IPS-18a (cell line): ENCODE data around the gene NOXO1.
"Not testable (repeated sequence)": the region's sequence is repeated elsewhere in the genome, so short reads cannot be mapped to it uniquely, and the experiment has no call there.

Experiments used
- H3K27ac ChIP-seq: one replicate; pipeline ENCODE4 v1.5.1; 2013; ENCODE audit warnings: low read length
- H3K27me3 ChIP-seq: one replicate; pipeline ENCODE4 v1.6.1; 2013; ENCODE audit warnings: mild to moderate bottlenecking, low read length; ENCODE audit not compliant: control insufficient read depth, insufficient read depth
- H3K36me3 ChIP-seq: one replicate; pipeline ENCODE4 v1.6.1; 2013; ENCODE audit warnings: low read depth, low read length; ENCODE audit not compliant: control insufficient read depth
- H3K4me1 ChIP-seq: one replicate; pipeline ENCODE4 v1.6.1; 2013; ENCODE audit warnings: low read depth, low read length; ENCODE audit not compliant: control insufficient read depth
- H3K4me3 ChIP-seq: one replicate; pipeline ENCODE4 v1.5.1; 2013; ENCODE audit warnings: low read length
- H3K9ac ChIP-seq: one replicate; pipeline ENCODE4 v1.6.1; 2013; ENCODE audit warnings: mild to moderate bottlenecking, low read length, moderate library complexity
- H3K9me3 ChIP-seq: one replicate; pipeline ENCODE4 v1.6.1; 2013; ENCODE audit warnings: low read depth, low read length; ENCODE audit not compliant: control insufficient read depth

Gene NOXO1

GRCh38 chr16:1972490-1972877 is 8.8 kb downstream of the NOXO1 start:
- Histone ChIP-seq H3K9ac (peak overlapping the region; percentile 70), H3K36me3 (peaks cover 28% of the 10 kb centered on the region), H3K9me3 (no peaks in the 10 kb centered on the region), H3K4me3 (peak overlapping the region; percentile 71), H3K4me1 (no peaks in the 10 kb centered on the region), H3K27ac (no peak overlapping the region), H3K27me3 (no peaks in the 10 kb centered on the region)

- Histone ChIP-seq H3K27ac (peak within 1 kb of the TSS; percentile 25), H3K9me3 (no peaks in the 10 kb centered on the region), H3K27me3 (no peaks in the 10 kb centered on the region), H3K9ac (peak within 1 kb of the TSS; percentile 70), H3K4me1 (no peaks in the 10 kb centered on the region), H3K36me3 (peaks cover 26% of the 10 kb centered on the region), H3K4me3 (peak within 1 kb of the TSS; percentile 71)
Observed at GRCh38 chr16:1971796-1972489, 9.3 kb downstream of the NOXO1 start, which contains the start of gene TBL3. Gene TBL3, plus strand, starts transcription at chr16:1972053. Its CDS starts 112 bp downstream, at chr16:1972165.

- no peaks in the 10 kb centered on the region for H3K9me3 ChIP-seq
- no peak overlapping the region for H3K27ac ChIP-seq
- H3K9ac ChIP-seq: no peak overlapping the region
- no peaks in the 10 kb centered on the region for H3K27me3 ChIP-seq
- no peaks in the 10 kb centered on the region for H3K4me1 ChIP-seq
- H3K4me3 ChIP-seq: no peak overlapping the region
- peaks cover 8% of the 10 kb centered on the region for H3K36me3 ChIP-seq
Observed at GRCh38 chr16:1968146-1968953, 12.9 kb downstream of the NOXO1 start.

GRCh38 chr16:1966460-1966859 is 14.8 kb downstream of the NOXO1 start, which contains the start of gene RNF151:
Gene RNF151, plus strand, starts transcription at chr16:1966856. Its CDS starts 26 bp downstream, at chr16:1966882.
- Histone ChIP-seq H3K27ac (no peak within 1 kb of the TSS), H3K4me3 (peak within 1 kb of the TSS; percentile 80), H3K27me3 (no peaks in the 10 kb centered on the region), H3K9me3 (no peaks in the 10 kb centered on the region), H3K9ac (peak within 1 kb of the TSS; percentile 91), H3K4me1 (peaks cover 4% of the 10 kb centered on the region), H3K36me3 (peaks cover 26% of the 10 kb centered on the region)

GRCh38 chr16:1965396-1966001 is 15.8 kb downstream of the NOXO1 start:
- no peak overlapping the region for H3K27ac ChIP-seq
- H3K9ac ChIP-seq: peak overlapping the region; percentile 91
- peaks cover 10% of the 10 kb centered on the region for H3K4me1 ChIP-seq
- H3K4me3 ChIP-seq: peak overlapping the region; percentile 80
- no peaks in the 10 kb centered on the region for H3K9me3 ChIP-seq
- no peaks in the 10 kb centered on the region for H3K27me3 ChIP-seq
- H3K36me3 ChIP-seq: peaks cover 30% of the 10 kb centered on the region

- H3K9ac ChIP-seq: peak within 1 kb of the TSS; percentile 91
- no peaks in the 10 kb centered on the region for H3K9me3 ChIP-seq
- H3K4me1 ChIP-seq: peaks cover 10% of the 10 kb centered on the region
- peak within 1 kb of the TSS; percentile 80 for H3K4me3 ChIP-seq
- H3K36me3 ChIP-seq: peaks cover 30% of the 10 kb centered on the region
- no peaks in the 10 kb centered on the region for H3K27me3 ChIP-seq
- peak within 1 kb of the TSS; percentile 3 for H3K27ac ChIP-seq
Observed at GRCh38 chr16:1964506-1965395, 16.5 kb downstream of the NOXO1 start, which contains the start of gene RPS2. Gene RPS2, minus strand, starts transcription at chr16:1964826. Its CDS starts 201 bp downstream, at chr16:1964625.

GRCh38 chr16:1963806-1964505 is 17.3 kb downstream of the NOXO1 start:
- H3K4me1 ChIP-seq: peaks cover 10% of the 10 kb centered on the region
- peak overlapping the region; percentile 91 for H3K9ac ChIP-seq
- H3K9me3 ChIP-seq: no peaks in the 10 kb centered on the region
- H3K27me3 ChIP-seq: no peaks in the 10 kb centered on the region
- peak overlapping the region; percentile 3 for H3K27ac ChIP-seq
- peaks cover 30% of the 10 kb centered on the region for H3K36me3 ChIP-seq
- H3K4me3 ChIP-seq: peak overlapping the region; percentile 80

GRCh38 chr16:1962161-1963153 is 18.8 kb downstream of the NOXO1 start:
- peaks cover 10% of the 10 kb centered on the region for H3K4me1 ChIP-seq
- H3K4me3 ChIP-seq: peak overlapping the region; percentile 80
- H3K27ac ChIP-seq, H3K27me3 ChIP-seq, H3K9me3 ChIP-seq: not testable (repeated sequence)
- H3K9ac ChIP-seq: peak overlapping the region; percentile 91
- peaks cover 30% of the 10 kb centered on the region for H3K36me3 ChIP-seq

- Histone ChIP-seq H3K4me1 (peaks cover 10% of the 10 kb centered on the region), H3K36me3 (peaks cover 30% of the 10 kb centered on the region), H3K27me3 (no peaks in the 10 kb centered on the region), H3K4me3 (peak overlapping the region; percentile 80), H3K27ac (no peak overlapping the region), H3K9me3 (no peaks in the 10 kb centered on the region), H3K9ac (no peak overlapping the region)
Observed at GRCh38 chr16:1961651-1962067, 19.6 kb downstream of the NOXO1 start.
